Spleen (tissue), 11 donors: ENCODE results near the gene PLB1. TPM values are rescaled to one million over a fixed set of nuclear protein-coding genes. Genes with fewer than 3 reads are reported as not detected.

Source experiments
- DNase-seq: peaks from one replicate; pipeline ENCODE4 v3.0.0-alpha.2; 2020
- H3K27ac ChIP-seq, 8 donors: fragments of 200-600 bp; sonication (generic) in 7 of 8; 1 replicate in 4 of 8; 2 replicates in 4 of 8; pipeline versions ENCODE4 v1.5.0 to v1.8.0; 2016 to 2021; ENCODE audit warnings: inconsistent platforms in 4 of 8, mild to moderate bottlenecking in 4 of 8, moderate library complexity in 1 of 8
- H3K27me3 ChIP-seq, 7 donors: fragments of 200-600 bp; sonication (generic) in 6 of 7; replicated peaks in 1 of 7; 1 replicate in 4 of 7; 2 replicates in 3 of 7; pipeline versions ENCODE4 v1.5.0 to v1.8.0; 2016 to 2021; ENCODE audit warnings: inconsistent platforms in 3 of 7, mild to moderate bottlenecking in 1 of 7
- H3K36me3 ChIP-seq, 6 donors: fragments of 200-600 bp; sonication (generic) in 5 of 6; 1 replicate in 4 of 6; 2 replicates in 2 of 6; pipeline versions ENCODE4 v1.5.0 to v1.8.0; 2016 to 2021; ENCODE audit warnings: inconsistent platforms in 2 of 6
- H3K4me1 ChIP-seq, 6 donors: fragments of 200-600 bp; sonication (generic) in 5 of 6; 1 replicate in 3 of 6; 2 replicates in 3 of 6; pipeline versions ENCODE4 v1.5.0 to v1.8.0; 2016 to 2021; ENCODE audit warnings: inconsistent platforms in 3 of 6
- H3K4me3 ChIP-seq, 8 donors: fragments of 200-600 bp; sonication (generic) in 7 of 8; 1 replicate in 4 of 8; 2 replicates in 4 of 8; pipeline versions ENCODE4 v1.5.0 to v1.8.0; 2016 to 2021; ENCODE audit warnings: inconsistent platforms in 4 of 8, mild to moderate bottlenecking in 4 of 8, moderate library complexity in 2 of 8
- H3K9me3 ChIP-seq, 8 donors: fragments of 200-600 bp; sonication (generic) in 7 of 8; 1 replicate in 4 of 8; 2 replicates in 4 of 8; pipeline versions ENCODE4 v1.5.0 to v1.8.0; 2016 to 2021; ENCODE audit warnings: inconsistent platforms in 4 of 8
- CTCF ChIP-seq, 11 experiments: fragments of 200-600 bp in 7 of 11; fragments of 450-650 bp in 4 of 11; sonication (generic) in 4 of 11; IDR thresholded peaks in 8 of 11; conservative IDR thresholded peaks in 3 of 11; 1 replicate in 7 of 11; 2 replicates in 4 of 11; pipeline versions ENCODE4 v1.4.0 to v1.8.0; 2016 to 2021; ENCODE audit warnings: antibody characterized with exemption in 11 of 11, inconsistent platforms in 4 of 11, mild to moderate bottlenecking in 1 of 11
- POLR2A ChIP-seq, 3 donors: fragments of 450-650 bp; IDR thresholded peaks; one replicate each; pipeline ENCODE4 v1.5.1; 2017; ENCODE audit warnings: antibody characterized with exemption in 3 of 3, mild to moderate bottlenecking in 1 of 3
- POLR2AphosphoS5 ChIP-seq, 3 donors: sonication (generic); formaldehyde crosslinking; IDR thresholded peaks; one replicate each; pipeline ENCODE4 v1.5.1; 2017; ENCODE audit warnings: antibody characterized with exemption in 3 of 3
- WGBS, 5 donors: extraction: QIAGEN DNeasy Blood & Tissue Kit in 3 of 5; methylation state at CpG; one replicate each; pipeline versions ENCODE4 v1.1.5 to v1.1.7; 2013 to 2018; 5-methylcytosine and 5-hydroxymethylcytosine counted together
- intact Hi-C: fragments of 100-400 bp; cut with DNase I; formaldehyde crosslinking; loops from one replicate; pipeline ENCODE4 v1.15.0; 2023; ENCODE audit warnings: low total_unique reads
- polyA plus RNA-seq, 3 donors: library from polyadenylated mRNA; stranded (reverse); fragments of 200-250 nt; gene quantifications; one replicate each; pipeline ENCODE4 v1.2.1, GENCODE V29; 2013
- small RNA-seq, 4 donors: library from RNA; depleted of rRNA; stranded (forward); fragments of <200 nt; gene quantifications; one replicate each; pipeline ENCODE3, GENCODE V24; 2016
- total RNA-seq, 7 donors: library from RNA; depleted of rRNA in 3 of 7; stranded (reverse); fragments of >200 nt in 3 of 7; fragmentation: NEBNext Ultra II Directional in 4 of 7; extraction: Animal tissue kit (Norgen Biotek cat#: 25700) in 4 of 7; gene quantifications; one replicate each; pipeline versions ENCODE4 v1.1.0 to v1.2.1, GENCODE V29; 2016 to 2021
- donor health status: healthy with polysubstance abuse.
- donor health status: DM: no; HTN: no; CAD: no; lungs with moderate emphysema.
- donor health status: DM: no; HTN: no; CAD: no.
- donor health status: Bipolar disorder and iron deficiency.
- donor health status: healthy.
- donor health status: DM: no; HTN: no; CAD: no.
- donor health status: DM: yes; HTN: yes; CAD: no.

PLB1 gene
- total and polyA plus RNA-seq, 10 donors: 3.8 to 45.7 (median 13.9) TPM

GRCh38 chr2:28692411-28692810 is 196.6 kb downstream of the PLB1 start:
- Histone ChIP-seq H3K4me3 (no peak overlapping the region), H3K4me1 (peaks cover 0 to 7% (median 0%) of the 10 kb centered on the region in 6 donors), H3K9me3 (no peaks in the 10 kb centered on the region), H3K27ac (peak overlapping the region in 2 of 8 donors; percentile 10 to 28), H3K27me3 (no peaks in the 10 kb centered on the region), H3K36me3 (no peaks in the 10 kb centered on the region)
- TF ChIP-seq POLR2A (IDR thresholded peaks at IDR 0.05) (no peak), CTCF (IDR thresholded peaks at IDR 0.05 in 8 of 11, conservative IDR thresholded peaks at IDR 0.05 in 3 of 11) (no peak), POLR2AphosphoS5 (IDR thresholded peaks at IDR 0.05) (no peak)
- DNase-seq: no peak
- WGBS, 5 donors: 93 to 98% (median 96%) methylated on average over 3 of the region's 3 CpGs
- intact Hi-C loops: no loop called here

- TF ChIP-seq POLR2A (IDR thresholded peaks at IDR 0.05) (no peak), CTCF (IDR thresholded peaks at IDR 0.05 in 8 of 11, conservative IDR thresholded peaks at IDR 0.05 in 3 of 11) (no peak), POLR2AphosphoS5 (IDR thresholded peaks at IDR 0.05) (no peak)
- Histone ChIP-seq H3K4me3 (no peak overlapping the region), H3K27ac (no peak overlapping the region), H3K9me3 (no peaks in the 10 kb centered on the region), H3K36me3 (no peaks in the 10 kb centered on the region), H3K27me3 (no peaks in the 10 kb centered on the region), H3K4me1 (peaks cover 0 to 7% (median 0%) of the 10 kb centered on the region in 6 donors)
- DNase-seq: no peak
- intact Hi-C loops: no loop called here
- 86 to 94% (median 93%) methylated on average over 3 of the region's 3 CpGs for WGBS, 5 donors
Measured at GRCh38 chr2:28693223-28693622, 197.4 kb downstream of the PLB1 start.

Small RNA genes within 50 kb of the gene (small RNA-seq; reads per million reads assigned to genes)
- gene RNA5SP89: 0 reads per million in 4 donors
- 0 reads per million in 4 donors for gene SNRPGP7

Other genes starting within 250 kb of the PLB1 start
- gene FOSL2, start 103.2 kb upstream of the PLB1 start, total RNA-seq: 100 to 1,000 TPM in 3 of 7 donors, 10 to 100 TPM in 4; 53.0 to 134 (median 97.1) TPM
- 10 to 100 TPM in 1 of 3 donors, 1 to 10 TPM in 2; 3.2 to 14.8 (median 4.7) TPM for gene FOSL2, start 103.2 kb upstream of the PLB1 start, polyA plus RNA-seq